Lung (tissue), 16 donors: Measurements from ENCODE around the gene EEPD1. TPM values are rescaled to one million over a fixed set of nuclear protein-coding genes. Genes with fewer than 3 reads are reported as not detected.
A peak's percentile ranks its signal among the peaks of the same experiment; 100 is the strongest.
"Not testable (repeated sequence)": the region's sequence is repeated elsewhere in the genome, so short reads cannot be mapped to it uniquely, and the experiment has no call there.

ENCODE experiments used
- ATAC-seq: fragments of 200-7000 bp; cut with Tn5 transposase; one replicate; pipeline ENCODE4 v1.9.1; 2020; ENCODE audit warnings: moderate number of reproducible peaks; ENCODE audit not compliant: insufficient read depth, low FRiP score
- DNase-seq, 3 donors: peaks; one replicate each; pipeline ENCODE4 v3.0.0-alpha.2; 2013 to 2017
- H3K27ac ChIP-seq, 2 donors: one replicate each; pipeline ENCODE4 v1.5.1; 2013; ENCODE audit warnings: mild to moderate bottlenecking in 2 of 2, moderate library complexity in 2 of 2, control low read depth in 1 of 2, inconsistent platforms in 1 of 2, low read depth in 1 of 2, low read length in 1 of 2
- H3K27me3 ChIP-seq, 3 donors: one replicate each; pipeline ENCODE4 v1.5.1; 2013; ENCODE audit warnings: low read length in 2 of 3; ENCODE audit not compliant: control insufficient read depth in 3 of 3, insufficient read depth in 3 of 3
- H3K36me3 ChIP-seq, 4 donors: one replicate each; pipeline ENCODE4 v1.5.1; 2013; ENCODE audit warnings: low read length in 4 of 4, mild to moderate bottlenecking in 1 of 4, moderate library complexity in 1 of 4; ENCODE audit not compliant: control insufficient read depth in 4 of 4, insufficient read depth in 4 of 4
- H3K4me1 ChIP-seq, 5 donors: one replicate each; pipeline ENCODE4 v1.5.1; 2013; ENCODE audit warnings: low read length in 5 of 5, mild to moderate bottlenecking in 2 of 5, moderate library complexity in 1 of 5; ENCODE audit not compliant: control insufficient read depth in 5 of 5, insufficient read depth in 5 of 5
- H3K4me3 ChIP-seq: one replicate; pipeline ENCODE4 v1.5.1; 2013; ENCODE audit warnings: mild to moderate bottlenecking, control low read depth, moderate library complexity
- H3K9ac ChIP-seq, 2 donors: one replicate each; pipeline ENCODE4 v1.5.1; 2013; ENCODE audit warnings: low read length in 2 of 2, control low read depth in 1 of 2; ENCODE audit not compliant: insufficient read depth in 1 of 2
- H3K9me3 ChIP-seq, 4 donors: one replicate each; pipeline ENCODE4 v1.5.1; 2013; ENCODE audit warnings: low read length in 3 of 4, mild to moderate bottlenecking in 1 of 4, moderate library complexity in 1 of 4; ENCODE audit not compliant: control insufficient read depth in 4 of 4, insufficient read depth in 3 of 4
- WGBS, 2 donors: extraction: QIAGEN DNeasy Blood & Tissue Kit; methylation state at CpG; one replicate each; pipeline ENCODE4 v1.1.7; 2013; 5-methylcytosine and 5-hydroxymethylcytosine counted together
- long read RNA-seq, 5 donors: transcript quantifications; one replicate each; lab custom pipeline, GENCODE V29; 2026
- polyA plus RNA-seq, 2 donors: library from polyadenylated mRNA; stranded (reverse); fragments of 200-250 nt; gene quantifications; one replicate each; pipeline ENCODE4 v1.2.1, GENCODE V29; 2013
- total RNA-seq, 2 donors: library from RNA; depleted of rRNA in 1 of 2; stranded (reverse); fragments of >200 nt in 1 of 2; gene quantifications; one replicate each; pipeline ENCODE4 v1.2.1, GENCODE V29; 2014 to 2021
- TF ChIP-seq, protein P1 (sequence below): IDR thresholded peaks from 2 replicates; pipeline ENCODE4 v1.5.1; 2012; ENCODE audit warnings: mild to moderate bottlenecking; ENCODE audit errors: control extremely low read depth, extremely low read depth
- donor health status: control.
- donor health status: control.
- donor health status: Bipolar disorder and iron deficiency.
- donor health status: healthy.
- donor health status: DM: yes; HTN: yes; CAD: no.

Gene EEPD1
- total RNA-seq (10 to 100 TPM in 1 of 2 donors, 1 to 10 TPM in 1; 8.4 to 15.3 TPM), polyA plus RNA-seq (1 to 10 TPM; 5.4 to 7.5 TPM)
- long read RNA-seq, donor 1, full-length matches to known transcripts: 2 of 2 reads
- long read RNA-seq, donor 1, partial matches to known transcripts: 0 of 2 reads
- long read RNA-seq, donor 1, other reads (novel, unspliced or antisense): 0 of 2 reads
- long read RNA-seq, donor 2: 0 reads
- long read RNA-seq, donor 3, full-length matches to known transcripts: 1 of 1 reads
- long read RNA-seq, donor 3, partial matches to known transcripts: 0 of 1 reads
- long read RNA-seq, donor 3, other reads (novel, unspliced or antisense): 0 of 1 reads
- long read RNA-seq, donor 4, full-length matches to known transcripts: 2 of 2 reads
- long read RNA-seq, donor 4, partial matches to known transcripts: 0 of 2 reads
- long read RNA-seq, donor 4, other reads (novel, unspliced or antisense): 0 of 2 reads
- long read RNA-seq, donor 5, full-length matches to known transcripts: 5 of 5 reads
- long read RNA-seq, donor 5, partial matches to known transcripts: 0 of 5 reads
- long read RNA-seq, donor 5, other reads (novel, unspliced or antisense): 0 of 5 reads

GRCh38 chr7:36152756-36153570 lies at the start of gene EEPD1:
EEPD1 (plus strand) TSS chr7:36153254; CDS start chr7:36154325, 1,071 bp downstream.
- ATAC-seq: peak; percentile 96
- WGBS, 2 donors: 0 to 1% methylated on average over 75 to 88 of the region's 88 CpGs
- Histone ChIP-seq H3K4me3 (peak within 1 kb of the TSS; percentile 52), H3K27me3 (no peaks in the 10 kb centered on the region), H3K4me1 (peaks cover 8 to 32% (median 14%) of the 10 kb centered on the region in 5 donors), H3K36me3 (peaks cover 0 to 11% (median 2%) of the 10 kb centered on the region in 4 donors), H3K9me3 (peaks cover 0 to 3% (median 0%) of the 10 kb centered on the region in 4 donors), H3K27ac (peak within 1 kb of the TSS; percentile 76 to 77), H3K9ac (peak within 1 kb of the TSS; percentile 2 to 80)
- TF ChIP-seq, protein P1, sequence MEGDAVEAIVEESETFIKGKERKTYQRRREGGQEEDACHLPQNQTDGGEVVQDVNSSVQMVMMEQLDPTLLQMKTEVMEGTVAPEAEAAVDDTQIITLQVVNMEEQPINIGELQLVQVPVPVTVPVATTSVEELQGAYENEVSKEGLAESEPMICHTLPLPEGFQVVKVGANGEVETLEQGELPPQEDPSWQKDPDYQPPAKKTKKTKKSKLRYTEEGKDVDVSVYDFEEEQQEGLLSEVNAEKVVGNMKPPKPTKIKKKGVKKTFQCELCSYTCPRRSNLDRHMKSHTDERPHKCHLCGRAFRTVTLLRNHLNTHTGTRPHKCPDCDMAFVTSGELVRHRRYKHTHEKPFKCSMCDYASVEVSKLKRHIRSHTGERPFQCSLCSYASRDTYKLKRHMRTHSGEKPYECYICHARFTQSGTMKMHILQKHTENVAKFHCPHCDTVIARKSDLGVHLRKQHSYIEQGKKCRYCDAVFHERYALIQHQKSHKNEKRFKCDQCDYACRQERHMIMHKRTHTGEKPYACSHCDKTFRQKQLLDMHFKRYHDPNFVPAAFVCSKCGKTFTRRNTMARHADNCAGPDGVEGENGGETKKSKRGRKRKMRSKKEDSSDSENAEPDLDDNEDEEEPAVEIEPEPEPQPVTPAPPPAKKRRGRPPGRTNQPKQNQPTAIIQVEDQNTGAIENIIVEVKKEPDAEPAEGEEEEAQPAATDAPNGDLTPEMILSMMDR: no peak
- peak; percentile 100 for DNase-seq

- no peaks in the 10 kb centered on the region for H3K36me3 ChIP-seq
- no peak overlapping the region for H3K9ac ChIP-seq
- DNase-seq: no peak
- TF ChIP-seq, protein P1: no peak
- no peak overlapping the region for H3K27ac ChIP-seq
- H3K27me3 ChIP-seq: no peaks in the 10 kb centered on the region
- ATAC-seq: no peak
- peaks cover 0 to 4% (median 0%) of the 10 kb centered on the region in 5 donors for H3K4me1 ChIP-seq
- no peak overlapping the region for H3K4me3 ChIP-seq
- peaks cover 0 to 4% (median 0%) of the 10 kb centered on the region in 4 donors for H3K9me3 ChIP-seq
- WGBS, 2 donors: 46 to 52% methylated on average over 3 of the region's 3 CpGs
These were observed 49.1 kb upstream of the EEPD1 start for GRCh38 chr7:36103837-36104561.

- not testable (repeated sequence) for H3K4me1 ChIP-seq, H3K27me3 ChIP-seq, H3K9me3 ChIP-seq, H3K9ac ChIP-seq, H3K4me3 ChIP-seq, DNase-seq, H3K36me3 ChIP-seq, H3K27ac ChIP-seq, ATAC-seq
- WGBS, 2 donors: 84 to 88% methylated on average over 6 of the region's 8 CpGs
These were observed 45.8 kb upstream of the EEPD1 start for GRCh38 chr7:36106972-36107908.
